H1 (cell line): Measurements from ENCODE around the gene LOC101059915.

ENCODE experiments used
- ATF2 ChIP-seq: IDR thresholded peaks from 2 replicates; pipeline ENCODE4 v1.6.1; 2012; ENCODE audit warnings: low read length, inconsistent platforms
- CREB1 ChIP-seq: IDR thresholded peaks from 2 replicates; pipeline ENCODE4 v1.6.1; 2012; ENCODE audit warnings: inconsistent platforms

LOC101059915 gene

GRCh38 chrX:71650333-71650969, 16.9 kb upstream of the LOC101059915 start (continued):
- TF ChIP-seq ATF2 (no peak), CREB1 (no peak)
